Endothelial cell of umbilical vein (primary cell): ENCODE data around the gene CARNS1. TPM values are rescaled to one million over a fixed set of nuclear protein-coding genes. Genes with fewer than 3 reads are reported as not detected.

ENCODE experiments used
- BruUV-seq: library from RNA; stranded (reverse); fragments of 400-500 nt; replicated peaks from 2 replicates; lab custom pipeline; 2021; lab: Mats Ljungman, UMichigan
- CTCF ChIA-PET: fragments of 300-600, 350-600 bp; sonication (Branson Sonifier 250); formaldehyde crosslinking; loops from one replicate; lab custom pipeline; 2021; ENCODE audit warnings: antibody characterized with exemption, inconsistent platforms; lab: Charles Lee
- POLR2A ChIA-PET: fragments of 300-600, 350-600 bp; sonication (Branson Sonifier 250); formaldehyde crosslinking; loops from one replicate; lab custom pipeline; 2021; ENCODE audit warnings: antibody characterized with exemption, inconsistent platforms; lab: Charles Lee
- DNase-seq: peaks from one replicate; pipeline ENCODE4 v3.0.0-alpha.2; 2011; ENCODE audit warnings: low read depth, low spot score
- FAIRE-seq: peaks from 2 replicates; lab custom pipeline; 2011; peaks lifted over from hg19 to GRCh38; lab: Jason Lieb, UNC
- H2AFZ ChIP-seq: 2 replicates; pipeline ENCODE4 v1.6.0; 2012; ENCODE audit warnings: low read depth, low read length, control low read depth, inconsistent platforms
- H3K27ac ChIP-seq: 2 replicates; pipeline ENCODE4 v1.5.1; 2011; ENCODE audit warnings: low read depth, mild to moderate bottlenecking, control low read depth, low read length, moderate library complexity; ENCODE audit not compliant: insufficient read depth
- H3K27me3 ChIP-seq, 2 experiments: 2 replicates each; pipeline versions ENCODE4 v1.6.0 to v1.6.1; 2011; ENCODE audit warnings: low read length in 2 of 2, mixed read lengths in 1 of 2; ENCODE audit not compliant: control insufficient read depth in 2 of 2, insufficient read depth in 2 of 2
- H3K36me3 ChIP-seq, 2 experiments: 2 replicates in 1 of 2; 3 replicates in 1 of 2; pipeline ENCODE4 v1.5.1; 2011; ENCODE audit warnings: low read length in 2 of 2, mild to moderate bottlenecking in 1 of 2, moderate library complexity in 1 of 2; ENCODE audit not compliant: control insufficient read depth in 2 of 2, insufficient read depth in 2 of 2; ENCODE audit errors: extremely low read depth in 1 of 2
- H3K4me1 ChIP-seq: 3 replicates; pipeline ENCODE4 v1.5.1; 2011; ENCODE audit warnings: mild to moderate bottlenecking, low read length; ENCODE audit not compliant: control insufficient read depth, insufficient read depth; ENCODE audit errors: extremely low read depth
- H3K4me2 ChIP-seq: 2 replicates; pipeline ENCODE4 v1.6.1; 2011; ENCODE audit warnings: low read length, control low read depth, mixed read lengths; ENCODE audit not compliant: insufficient read depth
- H3K4me3 ChIP-seq, 3 experiments: fragments of 200-600 bp in 1 of 3; sonication (generic), shearing (Covaris generic) in 1 of 3; replicated peaks in 1 of 3; 2 replicates each; pipeline ENCODE4 v1.5.1; 2011 to 2016; ENCODE audit warnings: control low read depth in 3 of 3, low read length in 3 of 3, mild to moderate bottlenecking in 2 of 3, inconsistent platforms in 1 of 3, low read depth in 1 of 3, moderate library complexity in 1 of 3; ENCODE audit not compliant: insufficient read depth in 1 of 3
- H3K79me2 ChIP-seq: 2 replicates; pipeline ENCODE4 v1.6.0; 2012; ENCODE audit warnings: low read length, inconsistent platforms; ENCODE audit not compliant: control insufficient read depth, insufficient read depth
- H3K9ac ChIP-seq: replicated peaks from 2 replicates; pipeline ENCODE3; 2011; ENCODE audit warnings: low read length, control low read depth; ENCODE audit not compliant: insufficient read depth; ENCODE audit errors: extremely low read depth
- H3K9me1 ChIP-seq: replicated peaks from 3 replicates; pipeline ENCODE4 v1.6.0; 2011; ENCODE audit warnings: mild to moderate bottlenecking, low read length; ENCODE audit not compliant: control insufficient read depth, insufficient read depth; ENCODE audit errors: extremely low read depth
- H3K9me3 ChIP-seq: replicated peaks from 2 replicates; pipeline ENCODE4 v1.5.1; 2012; ENCODE audit warnings: low read length, inconsistent platforms; ENCODE audit not compliant: control insufficient read depth, insufficient read depth
- H4K20me1 ChIP-seq: replicated peaks from 2 replicates; pipeline ENCODE3; 2011; ENCODE audit warnings: mild to moderate bottlenecking, low read length; ENCODE audit not compliant: control insufficient read depth, insufficient read depth; ENCODE audit errors: extremely low read depth
- CTCF ChIP-seq, 2 donors: IDR thresholded peaks; 1 replicate in 1 of 2; 2 replicates in 1 of 2; pipeline ENCODE4 v1.5.1; 2011; ENCODE audit warnings: low read length in 2 of 2, mild to moderate bottlenecking in 2 of 2, moderate library complexity in 2 of 2, control low read depth in 1 of 2, inconsistent platforms in 1 of 2, low read depth in 1 of 2; ENCODE audit not compliant: insufficient read depth in 1 of 2; ENCODE audit errors: extremely low read depth in 1 of 2
- EZH2 ChIP-seq: IDR thresholded peaks from 2 replicates; pipeline ENCODE4 v1.6.1; 2012; ENCODE audit warnings: borderline replicate concordance, low read depth, mild to moderate bottlenecking, moderate library complexity, low read length, inconsistent platforms; ENCODE audit not compliant: severe bottlenecking
- FOS ChIP-seq: IDR thresholded peaks from 2 replicates; pipeline ENCODE4 v1.6.1; 2011; ENCODE audit warnings: mild to moderate bottlenecking, low read length, moderate library complexity, borderline replicate concordance; ENCODE audit not compliant: insufficient read depth
- GATA2 ChIP-seq: IDR thresholded peaks from 2 replicates; pipeline ENCODE4 v1.7.0; 2011; ENCODE audit warnings: low read depth, mild to moderate bottlenecking, moderate library complexity, mixed read lengths, low read length; ENCODE audit not compliant: insufficient read length, insufficient read depth
- JUN ChIP-seq: IDR thresholded peaks from 2 replicates; pipeline ENCODE4 v1.6.1; 2011; ENCODE audit warnings: borderline replicate concordance, low read depth; ENCODE audit not compliant: insufficient read length, insufficient read depth
- MYC ChIP-seq: IDR thresholded peaks from one replicate; pipeline ENCODE4 v1.6.1; 2011; ENCODE audit warnings: mild to moderate bottlenecking, low read depth, low read length
- POLR2A ChIP-seq: IDR thresholded peaks from 2 replicates; pipeline ENCODE4 v1.6.1; 2012; ENCODE audit warnings: low read depth, mild to moderate bottlenecking, control low read depth, low read length
- POLR2AphosphoS5 ChIP-seq: IDR thresholded peaks from 2 replicates; pipeline ENCODE4 v1.6.1; 2012; ENCODE audit warnings: low read depth, mild to moderate bottlenecking, control low read depth, low read length, moderate library complexity; ENCODE audit not compliant: insufficient read depth
- dilution Hi-C: fragments of 300-500 bp; cut with MboI; formaldehyde crosslinking; loops from one replicate; pipeline ENCODE4 v1.15.0; 2019; ENCODE audit warnings: low sequenced_read_pairs; ENCODE audit not compliant: extremely low pct_ligation_motif_present
- intact Hi-C: fragments of 100-400 bp; cut with micrococcal nuclease; formaldehyde crosslinking; loops from one replicate; pipeline ENCODE4 v1.10.0; 2022
- polyA plus RNA-seq, 4 experiments: library from polyadenylated mRNA; depleted of rRNA in 3 of 4; stranded (reverse) in 3 of 4; unstranded in 1 of 4; fragments of >200 nt; gene quantifications; 2 replicates each; pipeline versions ENCODE4 v1.2.1 to v1.2.3, GENCODE V29; 2011 to 2012; ENCODE audit warnings: missing spikeins in 1 of 4
- total RNA-seq: library from RNA; stranded (reverse); gene quantifications from 2 replicates; pipeline ENCODE4 v1.2.3, GENCODE V29; 2021
- TF ChIP-seq, protein P1 (sequence below): IDR thresholded peaks from 2 replicates; pipeline ENCODE4 v1.6.1; 2011; ENCODE audit not compliant: insufficient read depth, insufficient read length

The CARNS1 gene
- total and polyA plus RNA-seq, 2 donors (not counting 3 experiments of a cell fraction or from before 2014, with no cell fraction given): 0.14 to 0.35 TPM

GRCh38 chr11:67366961-67367760 is 48.3 kb upstream of the CARNS1 start:
- H3K4me3 ChIP-seq: no peak overlapping the region
- no peaks in the 10 kb centered on the region for H3K9me3 ChIP-seq
- peaks cover 13% of the 10 kb centered on the region for H3K79me2 ChIP-seq
- no peaks in the 10 kb centered on the region for H3K9me1 ChIP-seq
- no peak overlapping the region for H2AFZ ChIP-seq
- dilution Hi-C loops (no loop called here), intact Hi-C loops (no loop called here)
- H3K4me1 ChIP-seq: peaks cover 28% of the 10 kb centered on the region
- no TSS peak for BruUV-seq
- no peak for FAIRE-seq
- ChIA-PET CTCF (interaction anchor here (0.5 to 2.0 kb wide), 4 partner anchors 10 to 16 kb away, joined by 3 to 6 read pairs (median 4); no protein-coding TSS in a partner anchor), POLR2A (no interaction called here)
- H3K27me3 ChIP-seq: no peaks in the 10 kb centered on the region
- H3K9ac ChIP-seq: no peak overlapping the region
- H4K20me1 ChIP-seq: no peaks in the 10 kb centered on the region
- no peak for DNase-seq
- H3K27ac ChIP-seq: no peak overlapping the region
- TF ChIP-seq, protein P1, sequence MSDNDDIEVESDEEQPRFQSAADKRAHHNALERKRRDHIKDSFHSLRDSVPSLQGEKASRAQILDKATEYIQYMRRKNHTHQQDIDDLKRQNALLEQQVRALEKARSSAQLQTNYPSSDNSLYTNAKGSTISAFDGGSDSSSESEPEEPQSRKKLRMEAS: no peak
- TF ChIP-seq JUN (no peak), FOS (no peak), POLR2A (no peak), EZH2 (no peak), POLR2AphosphoS5 (no peak), CTCF (IDR thresholded peaks at IDR 0.05; ENCODE audit: extremely low read depth in 1 of 2, insufficient read depth in 1 of 2, low read depth in 1 of 2, low read length in 2 of 2) (no peak), GATA2 (no peak), MYC (no peak)
- H3K36me3 ChIP-seq: no peaks in the 10 kb centered on the region
- no peak overlapping the region for H3K4me2 ChIP-seq
